ENCODE results near the gene TRPV6. TPM values are rescaled to one million over a fixed set of nuclear protein-coding genes. Genes with fewer than 3 reads are reported as not detected.

The TRPV6 gene
- polyA plus RNA-seq (2014; cell fraction: cytosol; rRNA removed) = not detected in 2 replicates
- polyA plus RNA-seq (2014; cell fraction: nucleus; rRNA removed) = not detected in 2 replicates

DNA sequence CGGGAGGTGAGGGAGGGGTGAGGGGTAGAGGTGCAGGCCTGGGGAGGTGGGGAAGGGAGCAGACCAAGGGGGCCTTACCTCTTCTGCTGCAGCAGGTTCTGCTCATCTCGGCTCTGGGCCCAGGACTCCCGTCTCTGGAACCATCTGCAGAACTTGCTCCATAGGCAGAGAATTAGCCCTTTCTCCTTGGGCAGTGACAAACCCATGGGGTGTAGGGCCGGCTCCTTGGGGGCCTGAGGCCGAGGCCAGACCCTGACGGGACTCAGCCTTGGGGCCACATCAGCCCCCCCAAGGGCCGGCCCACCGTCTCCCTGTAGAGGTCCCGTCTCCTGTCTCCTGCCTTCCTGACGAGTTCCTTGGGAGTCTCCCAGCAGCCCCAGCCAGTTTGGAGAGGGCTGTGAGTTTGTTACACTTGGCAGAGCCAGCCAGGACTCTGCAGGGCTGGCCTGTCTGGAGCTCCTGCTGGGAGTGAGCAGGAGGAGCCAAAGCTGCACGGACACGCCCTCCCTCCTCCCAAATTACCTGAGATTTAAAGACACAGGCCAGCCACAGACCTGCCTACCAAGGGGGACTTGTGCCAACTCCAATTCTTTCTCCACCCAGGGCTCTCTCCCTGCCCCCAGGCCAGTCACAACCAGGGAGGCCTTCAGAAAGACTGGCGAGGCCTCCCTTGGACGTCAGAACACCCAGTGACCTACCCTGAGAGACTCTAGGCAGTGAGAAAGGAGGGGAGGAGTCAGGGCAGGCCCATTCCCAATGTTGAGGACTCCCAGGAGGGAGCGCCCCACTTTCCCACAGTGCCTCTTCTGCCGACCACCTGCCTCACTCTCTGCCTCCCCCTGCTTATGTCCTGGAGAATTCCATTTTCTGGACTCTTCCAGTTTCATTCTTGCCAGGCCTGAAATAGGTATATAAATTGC lies at the start of gene TRPV6:
Gene TRPV6 (minus strand): TSS at position 435 of the 920 bp plus-strand sequence.
- DNase-seq (ENCODE audit: low spot score) = no peak

DNA sequence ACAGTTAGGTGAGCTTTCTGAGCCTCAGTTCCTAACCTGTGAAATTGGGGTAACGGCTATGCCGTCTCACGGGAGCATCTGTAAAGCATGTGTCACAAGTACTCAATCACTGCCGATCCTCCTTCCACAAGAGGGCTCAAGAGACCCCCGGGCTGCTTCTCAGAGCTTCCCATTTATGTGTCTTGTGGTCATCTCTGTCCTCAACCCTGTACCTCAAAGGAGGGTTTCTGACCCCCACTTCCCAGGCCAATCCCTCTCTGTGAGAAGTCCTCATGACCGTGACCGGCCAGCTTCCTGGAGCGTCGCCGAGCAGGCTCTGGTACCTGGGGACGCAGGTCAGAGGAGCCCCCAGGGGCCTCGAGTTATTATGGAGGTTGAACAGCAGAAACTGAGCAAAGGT lies 48.5 kb upstream of the TRPV6 start:
- no peak for DNase-seq (ENCODE audit: low spot score)

DNA sequence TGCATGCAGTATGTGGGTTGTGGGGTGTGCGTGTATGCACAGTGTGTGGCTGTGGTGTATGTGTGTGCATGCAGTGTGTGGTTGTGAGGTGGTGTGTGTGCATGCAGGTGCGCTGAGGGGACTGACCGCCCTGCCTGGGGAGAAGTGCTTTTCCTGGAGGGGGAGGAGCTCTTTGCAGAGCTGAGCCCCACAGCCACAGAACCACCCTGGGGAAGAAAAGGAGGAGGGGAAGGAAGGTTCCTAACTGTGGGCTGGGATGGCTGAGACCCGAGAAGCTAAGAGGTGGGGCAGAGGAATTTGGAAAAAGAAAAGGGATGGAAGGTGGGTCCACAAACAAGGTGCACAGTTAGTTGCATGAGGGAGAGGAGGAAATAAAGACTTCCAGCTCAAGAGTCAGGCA lies 48.1 kb upstream of the TRPV6 start, which contains the start of gene TRPV5:
Gene TRPV5 (minus strand): TSS at position 123 of the 400 bp plus-strand sequence. CDS start 287 bp downstream, outside the sequence.
- DNase-seq (ENCODE audit: low spot score) = no peak

DNA sequence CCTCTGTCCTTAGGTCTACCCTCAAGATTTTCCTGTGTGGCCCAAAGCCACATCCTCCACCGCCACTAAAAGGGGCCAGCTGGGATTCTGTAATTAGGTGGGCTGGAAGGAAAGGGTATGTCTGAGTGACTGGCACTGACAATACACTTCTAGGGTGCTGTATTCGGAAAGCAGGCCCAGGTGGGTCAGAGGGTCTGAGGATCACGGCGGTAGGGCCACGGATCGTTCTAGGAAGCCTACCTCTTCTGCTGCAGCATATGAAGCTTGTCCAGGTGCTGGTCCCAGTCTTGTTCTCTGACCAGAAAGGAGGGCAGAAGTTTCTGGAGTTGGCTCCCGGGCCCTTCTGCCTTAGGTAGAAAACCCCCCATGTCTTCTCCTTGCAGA lies 47.5 kb upstream of the TRPV6 start:
- DNase-seq (ENCODE audit: low spot score) = no peak

DNA sequence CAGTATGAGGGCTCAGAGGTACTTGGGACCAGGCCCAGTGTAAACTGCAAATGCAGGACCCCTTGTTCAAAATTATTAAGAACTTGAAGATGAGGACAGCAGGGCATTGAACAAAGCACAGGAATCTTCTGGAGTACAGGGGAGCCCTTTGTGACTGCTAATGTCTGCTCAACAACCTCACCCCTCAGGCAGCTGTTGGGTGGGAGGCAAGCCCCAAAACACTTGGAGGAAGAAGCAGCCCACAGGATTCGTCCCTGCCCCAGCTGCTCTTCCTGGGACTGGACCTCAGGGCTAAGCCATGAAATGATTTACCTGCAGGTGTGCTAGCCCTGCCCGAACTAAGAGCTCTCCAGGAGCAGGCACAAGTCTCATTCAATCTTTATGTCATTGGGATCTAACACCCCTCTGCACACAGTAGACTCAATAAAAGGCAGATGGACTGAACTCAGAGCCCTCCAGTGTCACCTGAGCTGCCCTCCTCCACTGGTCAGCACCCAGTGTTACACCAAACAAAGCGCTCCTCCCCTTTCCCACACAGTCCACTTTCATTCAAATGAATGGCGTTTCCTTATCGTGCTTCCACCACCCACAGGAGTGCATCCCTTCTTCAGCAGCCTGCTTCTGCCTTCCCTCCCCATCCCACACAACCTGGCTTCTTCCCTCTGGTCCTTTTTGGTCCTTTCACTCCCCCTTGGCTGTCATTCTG lies 47.0 kb upstream of the TRPV6 start:
- no peak for DNase-seq (ENCODE audit: low spot score)

DNA sequence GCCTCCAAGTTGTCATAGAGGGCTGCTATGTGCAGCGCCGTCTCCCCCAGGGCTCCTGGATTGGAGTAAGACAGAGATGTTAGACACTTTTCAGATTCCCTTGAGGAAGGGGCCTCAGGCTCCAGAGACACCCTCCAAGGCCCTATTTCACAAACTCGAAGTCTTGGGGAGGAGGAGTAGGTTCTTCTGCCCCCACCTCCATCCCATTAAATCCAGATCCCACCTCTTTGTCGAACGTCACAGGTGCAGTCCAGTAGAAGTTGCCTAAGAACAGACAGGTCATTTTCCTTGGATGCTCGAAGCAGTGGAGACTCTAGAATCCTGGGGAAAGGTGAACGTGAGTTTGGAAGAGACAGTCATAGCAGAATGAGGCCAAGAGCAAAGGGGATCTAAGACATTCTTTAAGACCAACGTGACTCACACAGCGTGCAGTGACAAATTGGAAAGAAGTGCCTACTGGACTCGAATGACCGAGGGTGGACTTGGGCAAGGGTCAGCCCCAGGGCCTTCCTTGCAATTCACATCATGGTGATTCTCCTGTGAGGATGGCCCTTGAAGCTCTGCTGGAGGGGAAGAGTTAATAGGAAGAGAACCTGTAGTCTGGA lies 44.7 kb upstream of the TRPV6 start:
- no peak for DNase-seq (ENCODE audit: low spot score)

DNA sequence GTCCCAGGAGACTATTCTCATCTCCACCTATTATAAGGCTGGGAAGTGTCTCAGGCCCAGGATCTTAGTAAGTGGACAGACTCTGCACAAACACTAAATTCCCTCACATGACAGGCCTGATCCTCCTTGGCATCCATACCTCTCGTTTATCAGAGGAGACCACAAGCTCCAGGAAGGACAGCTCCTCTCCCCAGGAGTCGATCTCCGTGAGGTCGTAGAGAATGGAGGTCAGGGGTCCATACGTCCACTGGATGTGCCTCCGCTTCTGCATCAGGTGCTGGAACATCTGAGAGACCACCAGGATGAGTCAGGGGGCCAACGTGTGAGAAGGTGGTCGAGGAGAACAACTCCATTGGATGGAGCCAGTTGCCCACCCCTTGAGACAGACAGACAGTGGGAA lies 42.4 kb upstream of the TRPV6 start:
- no peak for DNase-seq (ENCODE audit: low spot score)

DNA sequence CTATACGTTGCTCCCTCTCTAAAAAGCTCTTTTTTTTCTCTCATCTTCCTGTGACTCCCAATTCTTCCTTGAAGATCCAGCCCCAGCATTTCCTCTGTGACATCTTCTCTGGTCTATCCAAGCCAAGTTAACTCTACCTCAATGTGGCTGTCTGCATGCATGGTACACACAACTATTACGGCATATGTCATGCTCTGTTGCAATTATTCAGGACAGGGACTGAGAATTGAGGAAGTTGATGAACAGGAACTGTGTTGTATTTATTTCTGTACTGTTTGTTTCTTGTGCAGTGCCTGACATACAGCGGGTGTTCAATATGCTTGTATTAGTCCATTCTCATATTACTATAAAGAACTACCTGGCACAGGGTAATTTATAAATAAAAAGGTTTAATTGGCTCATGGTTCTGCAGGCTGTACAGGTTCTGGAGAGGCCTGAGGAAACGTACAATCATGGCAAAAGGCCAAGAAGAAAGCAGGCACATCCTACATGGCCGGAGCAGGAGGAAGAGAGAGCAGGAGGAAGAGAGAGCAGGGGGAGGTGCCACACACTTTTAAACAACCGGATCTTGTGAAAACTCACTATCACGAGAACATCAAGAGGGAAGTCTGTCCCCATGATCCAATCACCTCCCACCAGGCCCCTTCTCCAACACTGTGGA lies 41.7 kb upstream of the TRPV6 start:
- no peak for DNase-seq (ENCODE audit: low spot score)

DNA sequence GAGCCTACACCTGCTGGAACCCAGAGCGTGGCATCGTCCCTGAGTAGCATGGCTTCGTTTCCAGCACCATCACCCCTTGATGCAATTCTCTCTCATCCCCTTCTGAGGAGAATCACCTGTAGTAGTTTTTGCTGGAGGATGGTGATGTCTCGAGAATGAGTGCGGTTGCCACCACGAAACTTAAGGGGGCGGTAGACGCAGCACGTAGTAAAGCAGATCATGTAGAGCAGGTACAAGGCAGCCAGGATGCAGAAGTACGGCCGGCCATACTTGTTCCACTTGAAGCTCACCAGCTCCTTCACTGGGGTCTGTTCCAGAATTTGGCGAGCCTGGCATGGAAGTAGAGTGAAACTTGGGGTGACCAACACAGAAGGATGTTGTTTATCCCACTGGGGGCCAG lies 39.9 kb upstream of the TRPV6 start:
- DNase-seq (ENCODE audit: low spot score) = no peak

DNA sequence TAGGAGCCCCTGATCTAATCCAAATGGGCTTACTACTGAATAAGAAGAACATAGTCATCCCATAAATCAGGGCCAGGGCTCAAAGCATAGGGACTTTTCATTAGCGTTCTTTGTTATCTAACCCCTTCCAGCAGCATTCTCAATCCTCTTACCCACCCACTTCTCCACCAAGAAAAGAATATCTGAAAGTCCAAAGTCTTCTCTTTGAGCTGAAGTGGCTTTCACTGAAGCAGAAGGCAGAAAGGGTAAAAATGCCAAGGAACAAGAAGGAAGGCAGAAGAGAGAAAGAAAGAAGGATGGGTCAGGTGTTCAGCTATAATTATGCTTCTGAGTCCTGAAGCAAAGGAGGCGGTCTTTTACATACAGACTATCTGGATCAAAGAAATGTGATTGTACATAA lies 37.8 kb upstream of the TRPV6 start:
- no peak for DNase-seq (ENCODE audit: low spot score)

DNA sequence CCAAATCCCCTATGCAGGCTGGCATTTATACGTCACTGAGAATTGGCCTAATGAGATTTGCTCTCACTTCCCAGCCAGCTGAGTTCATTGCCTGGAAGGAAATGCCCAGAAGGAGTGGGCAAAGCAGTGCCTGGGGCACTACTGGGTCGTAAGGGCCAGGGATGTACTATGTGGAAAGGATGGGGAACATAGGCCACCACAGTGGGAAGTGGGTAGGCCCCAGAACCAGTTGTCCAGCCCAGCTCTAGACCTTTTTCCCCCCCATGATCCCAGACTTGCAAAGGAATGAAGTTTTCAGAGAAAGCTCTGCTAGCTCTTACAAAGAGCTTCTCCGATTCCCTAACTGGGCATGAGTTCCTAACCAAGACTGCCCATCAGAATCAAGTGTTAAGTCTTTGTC lies 34.1 kb upstream of the TRPV6 start:
- no peak for DNase-seq (ENCODE audit: low spot score)

DNA sequence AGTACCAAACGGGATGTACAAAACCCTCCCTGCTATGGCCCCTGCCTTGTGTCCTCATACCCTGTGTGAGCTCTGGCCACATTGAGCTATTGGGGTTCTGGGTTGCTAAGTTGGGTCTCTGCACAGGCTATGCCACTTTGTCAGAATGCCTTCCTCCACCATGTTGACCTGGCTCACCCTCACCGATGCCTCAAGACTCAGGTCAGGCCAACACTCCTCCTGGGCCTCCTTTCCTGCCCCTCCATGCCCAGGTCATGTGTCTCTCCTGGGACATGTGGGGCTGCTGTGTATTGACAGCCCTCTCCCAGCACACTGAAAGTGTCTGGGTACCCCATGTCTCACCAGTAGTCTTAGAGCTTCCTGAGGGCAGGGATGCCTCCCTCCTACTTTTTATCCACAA lies 33.4 kb upstream of the TRPV6 start:
- no peak for DNase-seq (ENCODE audit: low spot score)

DNA sequence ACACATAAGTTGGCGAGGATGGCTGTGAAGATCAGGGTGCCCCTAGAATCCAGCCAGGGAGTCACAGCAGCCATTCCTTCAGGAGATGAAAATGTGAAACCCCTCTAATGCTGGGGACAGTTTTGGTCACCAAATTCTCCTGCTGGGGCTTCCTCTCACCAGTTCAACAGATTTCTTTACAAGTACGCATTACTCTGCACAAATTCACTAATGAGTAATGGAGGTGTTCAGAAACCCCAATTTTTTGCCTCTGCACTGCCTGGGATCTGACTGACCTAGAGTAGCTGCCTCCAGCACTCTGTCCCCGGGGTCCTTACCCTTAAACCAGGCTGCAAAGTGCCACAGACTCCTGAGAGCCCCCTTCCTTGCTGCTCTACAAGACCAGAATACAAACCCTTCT lies 31.9 kb upstream of the TRPV6 start:
- no peak for DNase-seq (ENCODE audit: low spot score)

DNA sequence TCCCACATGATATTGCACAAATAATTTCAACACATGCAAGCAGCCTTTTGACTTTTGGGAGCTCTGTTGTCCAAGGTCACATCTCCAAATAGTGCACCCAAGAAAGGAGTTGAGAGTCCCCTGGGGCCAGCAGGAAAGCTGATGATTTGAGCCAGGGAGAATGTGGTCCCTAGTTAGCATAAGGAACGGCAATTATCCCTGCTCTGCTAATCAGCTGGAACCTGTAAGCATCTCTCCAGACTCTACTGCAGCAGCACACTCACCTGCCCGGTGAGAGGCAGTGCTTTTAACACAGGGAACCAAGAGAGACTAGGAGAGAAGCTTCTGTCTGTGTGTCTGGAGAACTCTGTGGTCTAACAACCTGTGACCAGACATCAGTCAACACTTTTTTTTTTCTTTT lies 31.0 kb upstream of the TRPV6 start:
- DNase-seq (ENCODE audit: low spot score) = no peak

DNA sequence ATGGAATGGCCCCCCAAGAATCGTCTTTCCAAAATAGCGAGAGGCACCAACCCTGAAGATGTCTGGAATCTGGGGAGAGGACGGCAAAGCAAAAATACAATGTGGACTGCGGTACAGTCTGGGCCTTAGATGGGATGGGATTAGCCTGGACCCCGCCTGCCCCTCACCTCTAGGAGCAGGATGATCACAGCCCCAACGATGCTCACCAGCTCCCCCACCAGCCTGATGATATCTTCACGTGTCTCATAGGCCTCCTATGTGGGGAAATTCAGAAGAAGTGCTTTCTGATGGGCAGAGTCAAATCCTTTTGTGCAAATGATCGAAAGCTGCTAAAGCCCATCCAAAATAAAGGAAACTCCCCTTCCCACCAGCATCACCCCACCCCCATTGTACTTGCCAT lies 29.8 kb upstream of the TRPV6 start:
- no peak for DNase-seq (ENCODE audit: low spot score)

DNA sequence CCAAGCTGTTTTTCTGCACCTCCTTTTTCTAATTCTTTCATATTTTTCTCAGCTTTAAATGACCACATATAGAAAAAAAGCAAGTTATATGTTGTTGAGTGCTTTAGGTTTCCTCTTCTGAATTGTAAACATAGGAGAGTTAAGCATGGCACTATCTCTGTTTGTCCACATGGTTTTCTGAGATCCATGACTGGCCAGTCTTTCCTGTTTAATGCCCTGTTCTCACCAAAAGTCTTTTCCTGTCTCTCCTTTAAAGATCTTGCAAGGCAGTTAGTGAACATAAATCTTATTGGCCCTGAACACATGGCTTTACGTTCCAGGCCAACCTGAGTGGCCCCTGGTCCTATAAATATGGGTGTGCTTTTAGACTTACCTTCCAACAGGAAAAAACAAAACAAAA lies 28.6 kb upstream of the TRPV6 start:
- no peak for DNase-seq (ENCODE audit: low spot score)

DNA sequence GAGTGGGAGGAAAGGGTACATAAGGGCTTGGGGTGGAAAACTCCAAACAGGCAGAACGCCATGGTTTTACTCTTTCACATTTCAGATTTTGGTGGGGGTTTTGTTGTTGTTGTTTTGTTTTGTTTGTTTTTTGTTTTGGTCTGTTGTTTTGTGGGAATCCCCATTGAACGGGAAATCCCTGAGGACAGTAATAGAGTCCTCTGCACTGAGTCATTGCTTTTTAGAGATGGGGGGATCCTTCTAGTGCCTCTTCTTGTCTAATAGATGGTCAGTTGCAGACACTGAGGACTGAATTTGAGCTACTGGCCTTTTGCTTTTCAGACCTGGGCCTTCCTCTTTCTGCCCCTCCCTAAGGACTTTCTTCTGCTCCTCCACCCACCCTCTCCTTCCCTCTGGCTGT lies 28.0 kb upstream of the TRPV6 start:
- DNase-seq (ENCODE audit: low spot score) = no peak

DNA sequence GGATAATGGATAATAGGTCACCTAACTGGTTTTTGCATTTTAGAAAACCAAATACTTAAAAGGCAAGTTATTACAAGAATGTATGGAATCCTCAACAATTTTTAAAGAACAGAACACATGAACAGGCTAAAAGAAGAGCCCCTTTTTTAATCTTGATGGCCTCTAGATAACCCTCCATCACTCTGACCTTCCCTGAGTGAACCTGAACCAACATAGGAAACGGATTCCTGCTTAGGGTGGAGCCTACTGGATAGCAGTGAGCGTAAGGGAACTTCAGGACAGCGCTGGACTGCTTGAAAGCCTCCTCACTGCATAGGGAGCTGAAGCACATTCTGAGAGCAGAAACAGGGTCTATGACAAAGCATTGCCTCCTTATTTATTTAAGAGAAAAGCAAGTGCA lies 27.5 kb upstream of the TRPV6 start:
- DNase-seq (ENCODE audit: low spot score) = no peak

DNA sequence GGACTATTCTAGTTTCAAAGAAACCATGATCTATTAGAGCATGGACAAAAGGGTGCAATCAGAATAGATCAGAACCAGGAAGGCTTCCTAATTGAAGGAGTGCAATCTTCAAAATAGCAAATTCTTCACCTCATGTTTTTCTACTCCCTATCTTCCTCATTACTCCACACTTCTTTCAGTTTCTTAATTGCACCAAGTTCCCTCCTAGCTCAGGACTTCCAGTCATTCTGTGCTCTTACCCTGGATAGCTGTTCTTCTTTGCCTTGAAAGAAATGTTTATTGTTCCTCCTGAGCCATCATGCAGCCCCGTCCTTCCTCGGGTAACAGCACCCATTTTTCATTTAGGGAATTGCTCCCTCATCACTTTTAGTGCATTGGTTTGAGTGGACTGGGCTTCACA lies 24.9 kb upstream of the TRPV6 start:
- no peak for DNase-seq (ENCODE audit: low spot score)

DNA sequence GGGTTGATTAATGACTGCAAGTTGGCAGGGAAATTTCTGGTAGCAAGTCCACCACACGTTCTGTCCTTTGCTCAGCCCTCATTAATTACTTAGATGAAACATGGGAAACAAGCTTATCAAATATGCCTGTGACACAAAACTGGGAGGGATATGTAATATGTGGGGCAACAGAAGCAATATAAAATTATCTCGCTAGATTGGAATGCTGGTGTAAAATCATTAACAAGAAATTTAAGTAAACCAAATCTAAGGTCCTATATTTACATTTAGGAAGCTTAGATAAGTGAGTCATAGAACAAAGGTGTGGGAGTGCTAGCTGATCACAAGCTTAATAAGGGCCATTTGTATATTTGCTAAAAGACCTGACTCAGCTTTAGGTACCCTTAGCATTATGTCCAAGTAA lies 24.5 kb upstream of the TRPV6 start:
- DNase-seq (ENCODE audit: low spot score) = no peak

DNA sequence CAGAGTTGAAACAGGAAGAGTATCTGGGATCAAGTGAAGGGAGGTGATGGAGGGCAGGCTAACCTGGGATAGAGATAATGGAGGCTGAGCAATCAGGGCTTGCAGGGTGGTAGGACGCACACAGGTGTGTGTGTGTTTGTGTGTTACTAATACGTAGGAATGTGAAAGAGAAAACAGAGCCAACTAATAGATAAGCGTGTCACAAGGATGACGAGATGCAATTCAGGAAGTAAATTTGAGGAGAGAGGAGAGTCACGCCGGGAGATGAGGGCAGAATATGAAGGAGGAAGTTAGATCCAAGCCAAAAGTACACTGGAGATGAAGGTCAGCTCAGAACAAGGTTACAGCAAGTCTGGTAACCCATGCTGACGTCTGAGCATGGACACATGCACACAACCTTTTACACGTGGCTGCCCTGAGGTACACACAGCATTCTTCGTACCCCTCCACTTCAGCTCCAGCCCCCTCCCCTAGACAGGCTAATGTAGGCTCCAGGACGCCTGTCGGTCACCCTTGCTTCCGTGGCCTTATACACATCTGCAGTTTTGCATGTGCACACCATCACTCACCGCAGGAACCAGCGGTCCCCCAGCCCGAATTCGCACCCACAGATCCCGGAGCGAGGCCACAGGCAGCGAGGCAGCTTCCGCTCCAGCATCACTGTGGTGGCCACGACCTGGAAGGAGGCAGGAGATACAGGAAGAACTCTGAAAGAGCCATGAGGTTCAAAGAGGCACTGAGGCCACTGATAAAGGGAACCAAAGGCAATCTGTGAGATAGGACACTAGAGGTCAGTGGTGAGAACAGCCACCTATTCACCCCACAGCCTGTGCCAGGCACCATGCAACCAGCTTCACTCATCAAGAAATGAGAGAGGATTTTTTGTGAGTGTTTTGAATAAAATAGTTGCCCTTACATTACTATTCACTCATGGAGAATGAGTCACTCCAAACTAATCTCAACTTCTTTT lies 23.7 kb upstream of the TRPV6 start:
- DNase-seq (ENCODE audit: low spot score) = no peak
